Smooth muscle cell (in vitro differentiated cells): Measurements from ENCODE around the gene RBM48. TPM values are rescaled to one million over a fixed set of nuclear protein-coding genes. Genes with fewer than 3 reads are reported as not detected.

Experiments used
- DNase-seq: peaks from one replicate; lab custom pipeline; 2025; ENCODE audit not compliant: unreplicated experiment; lab: John Stamatoyannopoulos, UW
- H2AFZ ChIP-seq: fragments of 200-600 bp; sonication (generic); 2 replicates; pipeline ENCODE4 v1.6.0; 2016; ENCODE audit warnings: antibody characterized with exemption, low read depth, mild to moderate bottlenecking
- H3F3A ChIP-seq: fragments of 200-600 bp; sonication (generic); 2 replicates; pipeline ENCODE4 v1.6.0; 2017; ENCODE audit warnings: antibody characterized with exemption, low read depth
- H3K27ac ChIP-seq: fragments of 200-600 bp; sonication (generic); 2 replicates; pipeline ENCODE4 v1.5.1; 2016; ENCODE audit warnings: low read depth, mild to moderate bottlenecking
- H3K27me3 ChIP-seq: fragments of 200-600 bp; sonication (generic); 2 replicates; pipeline ENCODE4 v1.6.1; 2016; ENCODE audit warnings: low read depth, mild to moderate bottlenecking
- H3K36me3 ChIP-seq: fragments of 200-600 bp; sonication (generic); 2 replicates; pipeline ENCODE4 v1.5.1; 2016; ENCODE audit warnings: low read depth
- H3K4me1 ChIP-seq: fragments of 200-600 bp; sonication (generic); 2 replicates; pipeline ENCODE4 v1.5.1; 2016; ENCODE audit warnings: low read depth
- H3K4me2 ChIP-seq: fragments of 200-600 bp; sonication (generic); 2 replicates; pipeline ENCODE4 v1.6.0; 2016; ENCODE audit warnings: mild to moderate bottlenecking
- H3K4me3 ChIP-seq: fragments of 200-600 bp; sonication (generic); 2 replicates; pipeline ENCODE4 v1.5.1; 2016; ENCODE audit warnings: mild to moderate bottlenecking
- H3K79me2 ChIP-seq: fragments of 200-600 bp; sonication (generic); 2 replicates; pipeline ENCODE4 v1.6.0; 2016; ENCODE audit warnings: low read depth, mild to moderate bottlenecking
- H3K9ac ChIP-seq: fragments of 200-600 bp; sonication (generic); 2 replicates; pipeline ENCODE4 v1.6.0; 2016; ENCODE audit warnings: low read depth
- H3K9me3 ChIP-seq: fragments of 200-600 bp; sonication (generic); replicated peaks from 2 replicates; pipeline ENCODE4 v1.5.1; 2016; ENCODE audit warnings: low read depth
- H4K20me1 ChIP-seq: fragments of 200-600 bp; sonication (generic); 2 replicates; pipeline ENCODE4 v1.6.0; 2016; ENCODE audit warnings: low read depth
- CTCF ChIP-seq: fragments of 200-600 bp; sonication (generic); IDR thresholded peaks from 2 replicates; pipeline ENCODE4 v1.5.1; 2017; ENCODE audit warnings: borderline replicate concordance, mild to moderate bottlenecking, antibody characterized with exemption; ENCODE audit not compliant: insufficient read depth, poor library complexity, severe bottlenecking
- WGBS: methylation state at CpG from one replicate; pipeline ENCODE4 v1.1.7; 2016; ENCODE audit warnings: low lambda C conversion rate; 5-methylcytosine and 5-hydroxymethylcytosine counted together
- polyA plus RNA-seq: library from polyadenylated mRNA; unstranded; fragments of >200 nt; fragmentation: Nextera tagmentation; extraction: Ambion mirVana; gene quantifications from 2 replicates; pipeline ENCODE4 v1.2.1, GENCODE V29; 2016
- total RNA-seq: library from RNA; depleted of rRNA; stranded (reverse); fragments of >200 nt; gene quantifications from 2 replicates; pipeline ENCODE4 v1.2.3, GENCODE V29; 2014

The RBM48 gene
- total and polyA plus RNA-seq, 2 experiments from 2014 or later = 8.6 to 12.4 TPM

DNA sequence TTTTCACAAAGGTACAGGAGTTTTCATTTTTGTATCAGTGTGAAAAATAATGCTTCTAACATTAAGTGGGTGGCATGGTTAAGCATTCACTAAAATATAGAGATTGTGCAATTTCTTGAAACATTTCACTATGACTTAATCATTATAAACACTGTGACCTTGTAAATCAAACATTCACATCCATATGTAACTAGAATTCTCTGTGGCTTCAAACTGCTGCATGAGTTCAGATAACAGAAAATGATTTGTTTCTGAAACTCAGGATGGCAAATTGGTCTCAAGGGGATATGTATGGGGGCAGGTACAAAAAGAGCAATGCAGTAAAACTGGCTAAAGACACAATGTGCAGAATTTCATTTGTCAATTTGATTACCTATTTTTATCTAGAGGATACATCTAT, 57.8 kb downstream of the RBM48 start:
- H3K27ac ChIP-seq = no peak overlapping the region
- H3K36me3 ChIP-seq = no peaks in the 10 kb centered on the region
- H3K79me2 ChIP-seq = peaks cover 84% of the 10 kb centered on the region
- peaks cover 76% of the 10 kb centered on the region for H4K20me1 ChIP-seq
- DNase-seq = no peak
- H2AFZ ChIP-seq = no peak overlapping the region
- H3K4me3 ChIP-seq = no peak overlapping the region
- no peak for TF ChIP-seq CTCF
- peak overlapping the region; percentile 23 for H3K4me2 ChIP-seq
- no peaks in the 10 kb centered on the region for H3K27me3 ChIP-seq
- H3K4me1 ChIP-seq = peaks cover 6% of the 10 kb centered on the region
- no peaks in the 10 kb centered on the region for H3F3A ChIP-seq
- H3K9me3 ChIP-seq = no peaks in the 10 kb centered on the region
- H3K9ac ChIP-seq = no peak overlapping the region

DNA sequence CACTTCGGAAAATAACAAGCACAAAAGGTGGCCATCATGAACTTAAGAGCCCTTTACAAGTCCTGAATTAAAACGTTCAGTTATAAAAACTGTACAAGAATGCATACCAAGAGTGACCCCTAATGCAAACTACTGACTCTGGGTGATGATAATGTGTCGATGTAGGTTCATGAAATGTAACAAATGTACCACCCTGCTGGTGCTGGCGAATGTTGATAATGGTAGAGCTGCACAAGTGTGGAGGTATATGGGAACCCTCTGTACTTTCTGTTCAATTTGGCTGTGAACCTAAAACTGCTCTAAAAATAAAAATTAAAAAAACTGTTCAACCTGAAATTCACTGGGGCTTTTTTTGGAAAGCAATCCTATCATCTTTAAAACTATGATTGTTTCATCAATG, 58.2 kb downstream of the RBM48 start:
- no peak overlapping the region for H3K4me3 ChIP-seq
- peaks cover 80% of the 10 kb centered on the region for H3K79me2 ChIP-seq
- no peak overlapping the region for H3K9ac ChIP-seq
- no peak overlapping the region for H2AFZ ChIP-seq
- peak overlapping the region; percentile 23 for H3K4me2 ChIP-seq
- no peaks in the 10 kb centered on the region for H3K27me3 ChIP-seq
- H3K27ac ChIP-seq = no peak overlapping the region
- peaks cover 6% of the 10 kb centered on the region for H3K4me1 ChIP-seq
- no peaks in the 10 kb centered on the region for H3K36me3 ChIP-seq
- 92% methylated on average over 4 of the region's 4 CpGs for WGBS
- DNase-seq = no peak
- TF ChIP-seq CTCF = no peak
- H3K9me3 ChIP-seq = no peaks in the 10 kb centered on the region
- H4K20me1 ChIP-seq = peaks cover 72% of the 10 kb centered on the region
- H3F3A ChIP-seq = no peaks in the 10 kb centered on the region

Other genes with a start within 250 kb of the RBM48 start
- 21.8 and 33.9 TPM in 2 replicates for gene GATAD1, start 81.3 kb upstream of the RBM48 start, total RNA-seq
- gene GATAD1, start 81.3 kb upstream of the RBM48 start, polyA plus RNA-seq = 20.7 and 21.5 TPM in 2 replicates
- 0.36 and 0.49 TPM in 2 replicates for gene ERVW-1, start 50.8 kb upstream of the RBM48 start, total RNA-seq
- 0.25 TPM in 1 of 2 replicates, not detected in the other for gene ERVW-1, start 50.8 kb upstream of the RBM48 start, polyA plus RNA-seq
- 10.8 and 11.7 TPM in 2 replicates for gene PEX1, start 275 bp upstream of the RBM48 start, total RNA-seq
- 4.4 and 6.0 TPM in 2 replicates for gene PEX1, start 275 bp upstream of the RBM48 start, polyA plus RNA-seq
- 24.2 and 36.0 TPM in 2 replicates for gene FAM133B, start 61.6 kb downstream of the RBM48 start, total RNA-seq
- gene FAM133B, start 61.6 kb downstream of the RBM48 start, polyA plus RNA-seq = 17.2 and 25.1 TPM in 2 replicates